RWPE2 (cell line): ENCODE measurements around the gene TMBIM6.
A peak's percentile ranks its signal among the peaks of the same experiment; 100 is the strongest.
"Not testable (repeated sequence)": the region's sequence is repeated elsewhere in the genome, so short reads cannot be mapped to it uniquely, and the experiment has no call there.

Source experiments
- ATAC-seq: fragments of 200-7000 bp; cut with Tn5 transposase; 3 replicates; pipeline ENCODE4 v1.9.1; 2021; ENCODE audit warnings: low read depth
- DNase-seq: peaks from one replicate; pipeline ENCODE4 v3.0.0-alpha.2; 2020; ENCODE audit warnings: low spot score
- H3K27ac ChIP-seq: fragments of 450-650 bp; 2 replicates; pipeline ENCODE4 v1.5.1; 2017; ENCODE audit warnings: mild to moderate bottlenecking; ENCODE audit not compliant: poor library complexity, severe bottlenecking
- H3K27me3 ChIP-seq: fragments of 250-450 bp; sonication (Bioruptor Pico); 2 replicates; pipeline ENCODE4 v1.5.1; 2021; ENCODE audit warnings: mild to moderate bottlenecking, moderate library complexity; ENCODE audit not compliant: insufficient read depth, poor library complexity, severe bottlenecking
- H3K36me3 ChIP-seq: fragments of 250-450 bp; sonication (Bioruptor Pico); 2 replicates; pipeline ENCODE4 v1.5.1; 2020; ENCODE audit warnings: low read depth, mild to moderate bottlenecking, moderate library complexity
- H3K4me1 ChIP-seq: fragments of 250-450 bp; sonication (Bioruptor Pico); 2 replicates; pipeline ENCODE4 v1.5.1; 2021; ENCODE audit warnings: mild to moderate bottlenecking, moderate library complexity; ENCODE audit not compliant: insufficient read depth, poor library complexity, severe bottlenecking
- H3K4me3 ChIP-seq: fragments of 250-450 bp; sonication (Bioruptor Pico); 2 replicates; pipeline ENCODE4 v1.5.1; 2021; ENCODE audit warnings: mild to moderate bottlenecking, moderate library complexity; ENCODE audit not compliant: severe bottlenecking
- H3K9me3 ChIP-seq: fragments of 250-450 bp; sonication (Bioruptor Pico); 2 replicates; pipeline ENCODE4 v1.5.1; 2021; ENCODE audit warnings: mild to moderate bottlenecking, moderate library complexity; ENCODE audit not compliant: severe bottlenecking
- CTCF ChIP-seq: fragments of 450-650 bp; IDR thresholded peaks from one replicate; pipeline ENCODE4 v1.5.1; 2017; ENCODE audit warnings: mild to moderate bottlenecking, moderate library complexity; ENCODE audit not compliant: poor library complexity, severe bottlenecking

TMBIM6 gene

GRCh38 chr12:49707812-49708147 is 33.6 kb upstream of the TMBIM6 start:
- Histone ChIP-seq H3K27ac (no peak overlapping the region), H3K27me3 (no peaks in the 10 kb centered on the region), H3K4me3 (no peak overlapping the region), H3K4me1 (peaks cover 7% of the 10 kb centered on the region), H3K9me3 (no peaks in the 10 kb centered on the region), H3K36me3 (no peaks in the 10 kb centered on the region)
- DNase-seq, result no peak
- peak; percentile 72 for TF ChIP-seq CTCF
- ATAC-seq, result no peak

GRCh38 chr12:49708851-49709250 is 32.5 kb upstream of the TMBIM6 start:
- TF ChIP-seq CTCF, result no peak
- no peak overlapping the region for H3K4me3 ChIP-seq
- no peak for DNase-seq
- no peaks in the 10 kb centered on the region for H3K9me3 ChIP-seq
- H3K4me1 ChIP-seq, result peaks cover 7% of the 10 kb centered on the region
- ATAC-seq, result no peak
- no peaks in the 10 kb centered on the region for H3K36me3 ChIP-seq
- no peak overlapping the region for H3K27ac ChIP-seq
- no peaks in the 10 kb centered on the region for H3K27me3 ChIP-seq

DNA sequence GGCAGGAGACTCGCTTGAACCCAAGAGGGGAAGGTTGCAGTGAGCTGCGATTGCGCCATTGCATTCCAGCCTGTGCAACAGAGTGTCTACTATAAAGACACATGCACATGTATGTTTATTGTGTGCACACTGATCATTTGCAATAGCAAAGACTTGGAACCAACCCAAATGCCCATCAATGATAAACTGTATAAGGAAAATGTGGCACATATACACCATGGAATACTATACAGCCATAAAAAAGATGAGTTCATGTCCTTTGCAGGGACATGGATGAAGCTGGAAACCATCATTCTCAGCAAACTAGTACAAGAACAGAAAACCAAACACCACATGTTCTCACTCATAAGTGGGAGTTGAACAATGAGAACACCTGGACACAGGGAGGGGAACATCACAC is 27.4 kb upstream of the TMBIM6 start:
- H3K4me3 ChIP-seq, H3K9me3 ChIP-seq, H3K27me3 ChIP-seq, H3K27ac ChIP-seq, H3K36me3 ChIP-seq, H3K4me1 ChIP-seq, DNase-seq, ATAC-seq: not testable (repeated sequence)

DNA sequence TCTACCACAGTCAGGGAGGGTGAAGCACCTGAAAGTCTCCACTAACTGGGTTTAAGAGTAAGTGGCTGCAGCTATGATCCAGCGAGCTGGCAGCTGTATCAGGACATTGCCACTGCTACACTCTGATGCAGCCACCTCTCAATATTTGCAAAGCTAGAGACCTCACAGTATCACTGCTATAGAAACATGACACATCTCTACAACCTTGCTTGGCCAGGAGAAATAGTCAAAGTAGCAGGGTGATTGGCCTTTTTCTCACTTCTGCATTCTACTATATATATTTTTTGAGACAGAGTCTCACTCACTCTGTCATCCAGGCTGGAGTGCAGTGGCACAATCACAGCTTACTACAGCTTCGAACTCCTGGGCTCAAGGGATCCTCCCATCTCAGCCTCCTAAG is 24.8 kb upstream of the TMBIM6 start:
- H3K4me1 ChIP-seq, result no peaks in the 10 kb centered on the region
- H3K27me3 ChIP-seq, result no peaks in the 10 kb centered on the region
- H3K36me3 ChIP-seq, result no peaks in the 10 kb centered on the region
- ATAC-seq (no peak), DNase-seq (no peak)
- no peaks in the 10 kb centered on the region for H3K9me3 ChIP-seq
- no peak overlapping the region for H3K4me3 ChIP-seq
- TF ChIP-seq CTCF, result no peak
- no peak overlapping the region for H3K27ac ChIP-seq

GRCh38 chr12:49717800-49718199 is 23.6 kb upstream of the TMBIM6 start:
- DNase-seq, H3K4me1 ChIP-seq, H3K27me3 ChIP-seq, H3K4me3 ChIP-seq, H3K36me3 ChIP-seq, ATAC-seq, H3K27ac ChIP-seq, H3K9me3 ChIP-seq: not testable (repeated sequence)

DNA sequence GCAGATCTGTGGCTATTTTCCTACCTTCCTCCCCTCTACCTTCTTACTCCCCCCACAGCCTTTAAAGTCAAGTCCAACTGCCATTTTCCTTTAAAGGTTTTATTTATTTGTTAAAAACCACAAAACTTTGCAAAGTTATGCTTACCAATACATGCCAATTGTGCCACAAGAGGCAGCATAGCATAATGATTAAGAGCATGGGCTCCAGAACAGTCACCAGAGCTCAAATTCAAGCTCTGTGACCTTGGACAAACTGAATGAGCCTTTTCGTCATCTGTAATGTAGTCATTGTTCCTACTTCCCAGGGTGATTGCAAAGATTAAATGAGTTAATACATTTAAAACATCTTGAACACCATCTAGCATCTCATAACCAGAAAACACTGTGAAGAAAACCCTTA is 21.1 kb upstream of the TMBIM6 start:
- ATAC-seq (no peak), DNase-seq (no peak)
- no peak overlapping the region for H3K27ac ChIP-seq
- no peaks in the 10 kb centered on the region for H3K9me3 ChIP-seq
- no peak overlapping the region for H3K4me3 ChIP-seq
- no peaks in the 10 kb centered on the region for H3K36me3 ChIP-seq
- peak; percentile 22 for TF ChIP-seq CTCF
- H3K4me1 ChIP-seq, result no peaks in the 10 kb centered on the region
- H3K27me3 ChIP-seq, result no peaks in the 10 kb centered on the region

- not testable (repeated sequence) for H3K27me3 ChIP-seq, H3K27ac ChIP-seq, DNase-seq, H3K9me3 ChIP-seq, H3K4me1 ChIP-seq, H3K36me3 ChIP-seq, H3K4me3 ChIP-seq, ATAC-seq
Measured at GRCh38 chr12:49721355-49721754, 20.0 kb upstream of the TMBIM6 start.
